Measurements from ENCODE around the gene MAN1C1. TPM values are rescaled to one million over a fixed set of nuclear protein-coding genes. Genes with fewer than 3 reads are reported as not detected.
A peak's percentile ranks its signal among the peaks of the same experiment; 100 is the strongest.

MAN1C1 gene
- total RNA-seq, 4 donors from 2014 or later: 28.1 to 60.4 (median 32.7) TPM

- intact Hi-C loops (cut with DNase I): loop anchor here (10.0 kb wide), 1 partner anchor 49 kb away; no protein-coding TSS in a partner anchor
- WGBS, 2 donors: 97 to 99% methylated on average over 2 of the region's 2 CpGs
Observed at GRCh38 chr1:25626018-25626417, 9.4 kb downstream of the MAN1C1 start.

DNA sequence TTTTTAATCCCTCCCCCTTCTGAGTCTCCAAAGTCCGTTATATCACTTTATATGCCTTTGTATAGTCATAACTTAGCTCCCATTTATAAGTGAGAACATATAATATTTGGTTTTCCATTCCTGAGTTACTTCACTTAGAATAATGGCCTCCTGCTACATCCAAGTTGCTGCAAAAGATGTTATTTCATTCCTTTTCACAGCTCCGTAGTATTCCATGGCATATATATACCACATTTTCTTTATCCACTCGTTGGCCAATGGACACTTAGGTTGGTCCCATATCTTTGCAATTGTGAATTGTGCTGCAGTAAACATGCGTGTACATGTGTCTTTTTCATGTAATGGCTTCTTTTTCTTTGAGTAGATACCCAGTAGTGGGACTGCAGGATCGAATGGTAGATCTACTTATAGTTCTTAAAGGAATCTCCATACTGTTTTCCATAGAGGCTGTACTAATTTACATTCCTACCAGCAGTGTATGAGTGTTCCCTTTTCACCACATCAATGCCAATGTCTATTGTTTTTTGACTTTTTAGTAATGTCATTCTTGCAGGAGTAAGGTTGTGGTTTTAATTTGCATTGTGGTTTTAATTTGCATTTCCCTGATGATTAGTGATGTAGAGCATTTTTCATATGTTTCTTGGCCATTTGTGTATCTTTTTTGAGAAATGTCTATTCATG lies 12.3 kb downstream of the MAN1C1 start:
- Histone ChIP-seq H3K9me3 (no peaks in the 10 kb centered on the region), H3K27me3 (no peaks in the 10 kb centered on the region), H3K4me1 (peaks cover 17 to 18% of the 10 kb centered on the region in 2 donors), H3K36me3 (no peaks in the 10 kb centered on the region), H3K27ac (no peak overlapping the region), H3K4me3 (replicated peaks in 1 of 3) (no peak overlapping the region)
- TF ChIP-seq CTCF (IDR thresholded peaks at IDR 0.05) (no peak), POLR2A (IDR thresholded peaks at IDR 0.05) (no peak)
- intact Hi-C loops (cut with DNase I): loop anchor here (10.0 kb wide), 1 partner anchor 46 kb away; no protein-coding TSS in a partner anchor
- WGBS, 2 donors: 96 to 98% methylated on average over 5 of the region's 5 CpGs
- DNase-seq: no peak

More at GRCh38 chr1:25626018-25626417, 9.4 kb downstream of the MAN1C1 start:
- Histone ChIP-seq H3K4me3 (replicated peaks in 1 of 3) (no peak overlapping the region), H3K36me3 (no peaks in the 10 kb centered on the region), H3K4me1 (peaks cover 2 to 35% of the 10 kb centered on the region in 2 donors), H3K27me3 (no peaks in the 10 kb centered on the region), H3K9me3 (no peaks in the 10 kb centered on the region), H3K27ac (no peak overlapping the region)
- TF ChIP-seq POLR2A (IDR thresholded peaks at IDR 0.05): no peak
- no peak for TF ChIP-seq CTCF (IDR thresholded peaks at IDR 0.05)
- DNase-seq: no peak

DNA sequence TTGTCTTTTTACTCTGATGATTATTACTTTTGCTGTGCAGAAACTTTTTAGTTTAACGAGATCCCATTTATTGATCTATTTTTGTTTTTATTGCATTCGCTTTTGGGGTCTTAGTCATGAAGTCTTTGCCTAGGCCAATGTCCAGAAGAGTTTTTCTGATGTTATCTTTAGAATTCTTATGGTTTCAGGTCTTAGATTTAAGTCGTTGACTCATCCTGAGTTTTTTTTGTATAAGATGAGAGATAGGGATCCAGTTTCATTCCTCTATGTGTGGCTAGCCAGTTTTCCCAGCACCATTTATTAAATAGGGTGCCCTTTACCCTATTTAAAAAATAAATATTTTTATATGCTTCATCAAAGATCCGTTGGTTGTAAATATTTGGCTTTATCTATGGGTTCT lies 13.2 kb downstream of the MAN1C1 start:
- no peak for TF ChIP-seq CTCF (IDR thresholded peaks at IDR 0.05)
- no peak for TF ChIP-seq POLR2A (IDR thresholded peaks at IDR 0.05)
- Histone ChIP-seq H3K4me3 (replicated peaks in 1 of 3) (no peak overlapping the region), H3K27ac (no peak overlapping the region), H3K9me3 (no peaks in the 10 kb centered on the region), H3K27me3 (no peaks in the 10 kb centered on the region), H3K4me1 (peaks cover 14 to 17% of the 10 kb centered on the region in 2 donors), H3K36me3 (no peaks in the 10 kb centered on the region)
- intact Hi-C loops (cut with DNase I): loop anchor here (10.0 kb wide), 1 partner anchor 45 kb away; no protein-coding TSS in a partner anchor
- WGBS, 2 donors: 85 to 88% methylated on average over 4 of the region's 4 CpGs
- no peak for DNase-seq

DNA sequence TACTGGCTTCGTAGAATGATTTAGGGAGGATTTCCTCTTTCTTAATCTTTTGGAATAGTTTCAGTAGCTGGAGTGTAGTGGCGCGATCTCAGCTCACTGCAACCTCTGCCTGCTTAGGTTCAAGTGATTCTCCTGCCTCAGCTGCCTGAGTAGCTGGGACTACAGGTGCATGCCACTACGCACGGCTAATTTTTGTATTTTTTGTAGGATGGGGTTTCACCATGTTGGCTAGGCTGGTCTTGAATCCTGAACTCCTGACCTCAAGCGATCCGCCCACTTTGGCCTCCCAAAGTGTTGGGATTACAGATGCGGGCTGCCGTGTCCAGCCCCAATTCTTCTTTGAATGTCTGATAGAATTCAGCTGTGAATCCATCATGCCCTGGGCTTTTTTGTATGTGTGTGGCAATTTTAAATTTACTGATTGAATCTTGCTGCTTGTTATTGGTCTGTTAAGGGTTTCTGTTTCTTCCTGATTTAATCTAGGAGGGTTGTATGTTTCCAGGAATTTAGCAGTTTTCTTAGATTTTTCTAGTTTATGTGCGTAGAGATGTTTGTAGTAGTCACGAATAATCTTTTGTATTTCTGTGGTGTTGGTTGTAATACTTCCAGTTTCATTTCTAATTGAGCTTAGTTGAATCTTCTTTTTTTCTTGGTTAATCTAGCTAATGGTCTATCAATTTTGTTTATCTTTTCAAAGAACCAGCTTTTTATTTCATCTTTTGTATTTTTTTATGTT lies 15.3 kb downstream of the MAN1C1 start:
- Histone ChIP-seq H3K4me3 (replicated peaks in 1 of 3) (peak overlapping the region in 1 of 3 donors; percentile 3), H3K4me1 (peaks cover 14 to 17% of the 10 kb centered on the region in 2 donors), H3K27ac (peak overlapping the region; percentile 62 to 71 (median 68)), H3K27me3 (no peaks in the 10 kb centered on the region), H3K9me3 (no peaks in the 10 kb centered on the region), H3K36me3 (no peaks in the 10 kb centered on the region)
- TF ChIP-seq CTCF (IDR thresholded peaks at IDR 0.05) (no peak), POLR2A (IDR thresholded peaks at IDR 0.05) (no peak)
- DNase-seq: peak; percentile 46 to 62
- intact Hi-C loops (cut with DNase I): no loop called here
- 35 to 38% methylated on average over 11 of the region's 11 CpGs for WGBS, 2 donors

DNA sequence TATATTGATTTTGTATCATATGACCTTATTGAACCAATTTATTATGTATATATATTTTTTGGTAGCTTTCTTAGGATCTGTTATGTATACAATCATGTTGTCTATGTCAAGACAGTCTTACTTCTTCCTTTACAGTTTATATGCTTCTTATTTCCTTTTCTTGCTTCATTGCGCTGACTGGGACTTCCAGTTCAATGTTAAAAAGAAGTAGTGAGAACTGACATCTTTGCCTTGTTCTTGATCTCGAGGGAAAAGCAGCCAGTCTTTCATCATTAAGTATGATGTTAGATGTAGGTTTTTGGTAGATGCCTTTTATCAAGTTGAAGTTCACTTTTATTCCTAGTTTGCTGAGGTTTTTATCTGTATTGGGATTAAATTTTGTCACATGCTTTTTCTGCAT lies 17.5 kb downstream of the MAN1C1 start:
- Histone ChIP-seq H3K27ac (no peak overlapping the region), H3K27me3 (no peaks in the 10 kb centered on the region), H3K9me3 (no peaks in the 10 kb centered on the region), H3K4me1 (peaks cover 14 to 17% of the 10 kb centered on the region in 2 donors), H3K36me3 (no peaks in the 10 kb centered on the region), H3K4me3 (replicated peaks in 1 of 3) (no peak overlapping the region)
- DNase-seq: no peak
- 91% methylated on average over 2 of the region's 2 CpGs for WGBS, 2 donors
- no peak for TF ChIP-seq POLR2A (IDR thresholded peaks at IDR 0.05)
- no peak for TF ChIP-seq CTCF (IDR thresholded peaks at IDR 0.05)
- intact Hi-C loops (cut with DNase I): no loop called here
